Measurements from ENCODE around the gene CNTN5. TPM values are rescaled to one million over a fixed set of nuclear protein-coding genes. Genes with fewer than 3 reads are reported as not detected.

The CNTN5 gene
- total RNA-seq, 1 experiment from 2014 or later: 0.17 TPM

DNA sequence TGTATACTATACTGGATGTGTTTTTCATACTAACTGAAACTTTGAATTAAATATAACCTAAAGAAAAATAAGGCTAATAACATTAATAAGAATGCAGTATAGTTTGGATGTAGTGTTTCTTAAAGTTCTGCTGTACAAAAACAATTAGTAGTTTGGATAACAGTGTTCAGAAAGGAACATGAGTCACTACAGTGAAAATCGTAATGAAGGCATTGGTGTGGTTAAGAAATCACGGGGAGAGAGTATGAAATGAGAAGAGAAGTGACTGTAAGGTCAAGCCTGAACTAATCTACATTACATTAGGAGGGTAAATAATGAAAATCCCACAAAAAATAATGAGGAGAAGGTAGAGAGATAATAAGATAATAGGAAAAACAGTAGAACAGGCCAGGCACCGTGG is 939.8 kb downstream of the CNTN5 start:
- no peak for DNase-seq
- no peaks in the 10 kb centered on the region for H3K27me3 ChIP-seq (ENCODE audit: control insufficient read depth, insufficient read depth, low read length)
- H3K36me3 ChIP-seq (replicated peaks; ENCODE audit: control insufficient read depth, insufficient read depth, low read length): no peaks in the 10 kb centered on the region
- no peak overlapping the region for H3K4me3 ChIP-seq (ENCODE audit: insufficient read depth, low read depth, low read length)

DNA sequence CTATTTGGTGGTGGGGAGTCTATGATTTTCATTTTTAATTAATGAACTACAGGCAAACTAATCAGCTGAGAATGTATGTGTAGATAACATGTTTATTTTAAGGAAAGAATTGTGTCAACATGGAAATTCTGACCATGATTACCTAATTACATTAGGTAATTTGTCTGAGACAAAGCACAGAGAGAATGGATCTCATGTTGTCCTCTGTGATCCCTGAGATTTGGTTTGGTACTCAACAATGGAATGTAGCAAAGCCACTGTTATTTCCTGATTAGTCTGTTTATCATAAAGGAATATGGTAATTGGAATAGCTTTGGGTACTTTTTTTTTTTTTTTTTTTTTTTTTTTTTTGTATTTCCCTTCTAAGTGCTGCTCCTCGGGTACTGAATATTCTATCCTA is 947.6 kb downstream of the CNTN5 start:
- H3K4me3 ChIP-seq (ENCODE audit: insufficient read depth, low read depth, low read length): no peak overlapping the region
- no peak for DNase-seq

DNA sequence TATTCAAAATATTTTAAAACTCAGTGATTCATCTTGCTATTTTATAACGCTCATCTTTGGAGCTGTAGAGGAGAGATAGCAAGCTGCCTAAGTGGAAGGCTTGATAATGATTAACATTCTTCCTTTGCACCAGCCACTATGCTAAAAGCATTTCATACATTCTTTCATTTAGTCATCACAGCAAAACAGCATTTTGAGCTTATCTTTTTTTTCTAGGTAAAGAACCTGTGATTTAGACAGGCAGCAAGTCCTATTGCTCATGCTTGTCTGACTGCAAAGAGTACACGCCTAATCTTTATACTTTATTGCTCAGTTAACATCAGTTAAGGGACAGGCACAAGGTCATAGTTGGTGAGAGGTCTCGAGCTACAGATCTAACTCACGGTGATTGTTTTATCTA is 953.2 kb downstream of the CNTN5 start:
- H3K36me3 ChIP-seq (replicated peaks; ENCODE audit: control insufficient read depth, insufficient read depth, low read length): no peaks in the 10 kb centered on the region
- H3K27me3 ChIP-seq (ENCODE audit: control insufficient read depth, insufficient read depth, low read length): no peaks in the 10 kb centered on the region
- no peak overlapping the region for H3K4me3 ChIP-seq (ENCODE audit: insufficient read depth, low read depth, low read length)
- no peak for DNase-seq

More for the DNA sequence above, 947.6 kb downstream of the CNTN5 start:
- Histone ChIP-seq H3K36me3 (replicated peaks; ENCODE audit: control insufficient read depth, insufficient read depth, low read length) (no peaks in the 10 kb centered on the region), H3K27me3 (ENCODE audit: control insufficient read depth, insufficient read depth, low read length) (no peaks in the 10 kb centered on the region)

GRCh38 chr11:99979042-99979441 is 958.3 kb downstream of the CNTN5 start:
- DNase-seq: no peak
- H3K4me3 ChIP-seq (ENCODE audit: insufficient read depth, low read depth, low read length): no peak overlapping the region
- no peaks in the 10 kb centered on the region for H3K27me3 ChIP-seq (ENCODE audit: control insufficient read depth, insufficient read depth, low read length)
- no peaks in the 10 kb centered on the region for H3K36me3 ChIP-seq (replicated peaks; ENCODE audit: control insufficient read depth, insufficient read depth, low read length)

- no peaks in the 10 kb centered on the region for H3K36me3 ChIP-seq (replicated peaks; ENCODE audit: control insufficient read depth, insufficient read depth, low read length)
- no peak overlapping the region for H3K4me3 ChIP-seq (ENCODE audit: insufficient read depth, low read depth, low read length)
- no peaks in the 10 kb centered on the region for H3K27me3 ChIP-seq (ENCODE audit: control insufficient read depth, insufficient read depth, low read length)
- no peak for DNase-seq
Observed at GRCh38 chr11:99987821-99988470, 967.2 kb downstream of the CNTN5 start.

- Histone ChIP-seq H3K27me3 (ENCODE audit: control insufficient read depth, insufficient read depth, low read length) (no peaks in the 10 kb centered on the region), H3K36me3 (replicated peaks; ENCODE audit: control insufficient read depth, insufficient read depth, low read length) (no peaks in the 10 kb centered on the region), H3K4me3 (ENCODE audit: insufficient read depth, low read depth, low read length) (no peak overlapping the region)
- no peak for DNase-seq
Observed at GRCh38 chr11:99988471-99988837, 967.7 kb downstream of the CNTN5 start.

- DNase-seq: no peak
- Histone ChIP-seq H3K4me3 (ENCODE audit: insufficient read depth, low read depth, low read length) (no peak overlapping the region), H3K36me3 (replicated peaks; ENCODE audit: control insufficient read depth, insufficient read depth, low read length) (no peaks in the 10 kb centered on the region), H3K27me3 (ENCODE audit: control insufficient read depth, insufficient read depth, low read length) (no peaks in the 10 kb centered on the region)
Observed at GRCh38 chr11:100003985-100004384, 983.2 kb downstream of the CNTN5 start.

- no peak for DNase-seq
- no peaks in the 10 kb centered on the region for H3K36me3 ChIP-seq (replicated peaks; ENCODE audit: control insufficient read depth, insufficient read depth, low read length)
- no peak overlapping the region for H3K4me3 ChIP-seq (ENCODE audit: insufficient read depth, low read depth, low read length)
- no peaks in the 10 kb centered on the region for H3K27me3 ChIP-seq (ENCODE audit: control insufficient read depth, insufficient read depth, low read length)
Observed at GRCh38 chr11:100004541-100004940, 983.8 kb downstream of the CNTN5 start.

DNA sequence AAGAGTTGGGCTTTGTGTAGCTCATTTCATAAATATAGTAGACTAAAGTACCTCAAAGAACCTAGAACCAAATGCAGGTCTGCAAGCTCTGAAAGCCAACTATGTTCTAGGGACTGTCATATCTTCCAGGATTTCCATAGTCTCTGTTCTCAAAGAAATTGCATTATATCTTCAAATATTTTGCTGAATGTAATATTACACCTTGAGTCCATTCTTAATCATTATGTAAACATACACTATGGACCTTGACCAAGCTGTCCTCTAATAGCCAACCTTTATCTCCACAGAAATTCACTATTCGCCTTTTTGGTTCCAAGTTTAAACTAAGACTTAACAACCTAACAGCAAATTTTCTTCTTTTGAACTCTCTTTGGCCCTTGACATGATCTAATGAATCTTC is 987.7 kb downstream of the CNTN5 start:
- Histone ChIP-seq H3K36me3 (replicated peaks; ENCODE audit: control insufficient read depth, insufficient read depth, low read length) (no peaks in the 10 kb centered on the region), H3K27me3 (ENCODE audit: control insufficient read depth, insufficient read depth, low read length) (no peaks in the 10 kb centered on the region), H3K4me3 (ENCODE audit: insufficient read depth, low read depth, low read length) (no peak overlapping the region)
- DNase-seq: no peak

DNA sequence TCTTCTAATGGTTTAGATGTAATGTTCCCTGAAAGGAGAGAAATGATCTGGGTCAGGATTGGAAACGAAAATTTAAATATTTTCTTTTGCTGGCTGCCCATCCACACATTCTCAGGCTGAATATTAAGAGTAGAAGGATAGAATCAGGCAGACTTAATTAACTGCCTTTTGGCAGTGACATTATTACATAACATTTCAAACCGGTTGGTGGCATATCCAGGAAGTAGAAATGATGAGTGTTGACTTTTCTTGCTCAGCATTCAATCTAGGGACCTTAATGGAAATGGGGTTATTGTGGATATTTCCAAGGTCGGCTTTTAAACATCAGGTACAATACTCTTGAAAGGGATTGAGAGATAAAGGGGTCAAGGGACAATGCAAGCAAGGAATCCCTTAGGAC is 989.0 kb downstream of the CNTN5 start:
- Histone ChIP-seq H3K27me3 (ENCODE audit: control insufficient read depth, insufficient read depth, low read length) (no peaks in the 10 kb centered on the region), H3K4me3 (ENCODE audit: insufficient read depth, low read depth, low read length) (no peak overlapping the region), H3K36me3 (replicated peaks; ENCODE audit: control insufficient read depth, insufficient read depth, low read length) (no peaks in the 10 kb centered on the region)
- no peak for DNase-seq

DNA sequence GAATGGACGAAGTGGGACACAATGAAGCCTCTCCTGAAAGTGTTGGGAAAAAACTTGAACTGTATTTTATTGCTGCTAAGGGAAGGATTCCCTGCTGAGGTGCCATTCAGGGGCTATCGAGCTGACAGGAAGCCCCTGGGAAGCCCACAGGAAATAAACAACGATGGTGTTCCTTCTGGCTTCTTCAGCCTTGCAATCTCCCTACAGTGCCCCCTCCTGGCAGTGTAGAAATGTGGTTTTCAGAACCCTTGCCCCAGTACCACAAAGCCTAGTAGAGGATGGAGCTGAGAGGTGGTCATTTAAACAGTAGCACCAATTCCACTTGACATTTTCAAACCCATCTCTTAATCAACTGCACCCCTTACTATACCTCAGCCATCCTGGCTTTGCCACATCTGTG is 989.6 kb downstream of the CNTN5 start:
- peak; percentile 10 for DNase-seq
- no peaks in the 10 kb centered on the region for H3K27me3 ChIP-seq (ENCODE audit: control insufficient read depth, insufficient read depth, low read length)
- no peaks in the 10 kb centered on the region for H3K36me3 ChIP-seq (replicated peaks; ENCODE audit: control insufficient read depth, insufficient read depth, low read length)
- no peak overlapping the region for H3K4me3 ChIP-seq (ENCODE audit: insufficient read depth, low read depth, low read length)

GRCh38 chr11:100011697-100012096 is 990.9 kb downstream of the CNTN5 start:
- no peaks in the 10 kb centered on the region for H3K27me3 ChIP-seq (ENCODE audit: control insufficient read depth, insufficient read depth, low read length)
- no peaks in the 10 kb centered on the region for H3K36me3 ChIP-seq (replicated peaks; ENCODE audit: control insufficient read depth, insufficient read depth, low read length)
- no peak for DNase-seq
- H3K4me3 ChIP-seq (ENCODE audit: insufficient read depth, low read depth, low read length): no peak overlapping the region

- Histone ChIP-seq H3K36me3 (replicated peaks; ENCODE audit: control insufficient read depth, insufficient read depth, low read length) (no peaks in the 10 kb centered on the region), H3K27me3 (ENCODE audit: control insufficient read depth, insufficient read depth, low read length) (no peaks in the 10 kb centered on the region), H3K4me3 (ENCODE audit: insufficient read depth, low read depth, low read length) (no peak overlapping the region)
- no peak for DNase-seq
Observed at GRCh38 chr11:100013011-100013410, 992.3 kb downstream of the CNTN5 start.

DNA sequence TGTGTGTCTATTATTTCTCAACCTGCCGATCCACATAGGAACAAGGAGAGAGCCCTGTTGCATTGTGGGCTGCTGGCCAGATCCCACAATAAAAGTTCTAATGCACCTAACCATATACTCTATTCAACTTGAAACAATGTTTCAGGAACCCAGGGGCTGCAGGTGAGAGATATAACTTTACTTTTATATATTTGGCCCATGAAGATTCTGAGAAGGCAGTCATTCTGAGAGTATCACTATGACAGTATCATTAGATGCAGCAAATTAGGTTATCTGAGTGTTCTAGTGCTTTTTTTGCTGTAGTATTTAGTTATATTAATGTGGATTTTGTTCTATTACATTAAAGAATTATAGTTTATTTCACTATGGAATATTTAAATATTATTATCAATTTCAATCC is 1011.2 kb downstream of the CNTN5 start:
- H3K4me3 ChIP-seq (ENCODE audit: insufficient read depth, low read depth, low read length): no peak overlapping the region
- no peaks in the 10 kb centered on the region for H3K36me3 ChIP-seq (replicated peaks; ENCODE audit: control insufficient read depth, insufficient read depth, low read length)
- no peaks in the 10 kb centered on the region for H3K27me3 ChIP-seq (ENCODE audit: control insufficient read depth, insufficient read depth, low read length)
- no peak for DNase-seq

GRCh38 chr11:100061006-100061405 is 1040.3 kb downstream of the CNTN5 start:
- Histone ChIP-seq H3K36me3 (replicated peaks; ENCODE audit: control insufficient read depth, insufficient read depth, low read length) (no peaks in the 10 kb centered on the region), H3K27me3 (ENCODE audit: control insufficient read depth, insufficient read depth, low read length) (no peaks in the 10 kb centered on the region), H3K4me3 (ENCODE audit: insufficient read depth, low read depth, low read length) (no peak overlapping the region)
- DNase-seq: no peak

DNA sequence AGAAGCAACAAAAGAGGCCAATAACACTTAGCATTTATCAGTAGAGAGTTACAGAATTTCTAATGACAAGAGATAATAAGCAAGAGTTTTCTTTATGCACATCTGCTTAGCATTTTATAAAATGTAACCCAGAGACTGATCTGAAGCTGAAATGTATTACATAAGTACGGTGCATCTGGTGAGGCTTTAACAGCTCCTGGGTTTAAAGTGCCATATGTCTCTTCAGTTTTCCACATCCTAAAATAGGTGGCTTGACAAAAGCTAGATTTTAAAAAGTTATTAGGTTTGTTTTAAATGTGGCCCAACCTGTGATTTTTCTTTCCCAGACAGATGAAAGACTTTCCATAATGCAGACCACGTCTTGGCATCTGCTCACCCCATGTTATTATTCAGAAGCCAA is 1045.7 kb downstream of the CNTN5 start:
- H3K4me3 ChIP-seq (ENCODE audit: insufficient read depth, low read depth, low read length): no peak overlapping the region
- no peaks in the 10 kb centered on the region for H3K36me3 ChIP-seq (replicated peaks; ENCODE audit: control insufficient read depth, insufficient read depth, low read length)
- no peak for DNase-seq
- no peaks in the 10 kb centered on the region for H3K27me3 ChIP-seq (ENCODE audit: control insufficient read depth, insufficient read depth, low read length)
